COLO829 (cell line): ENCODE measurements around the gene CNPY3.
"Not testable (repeated sequence)": the region's sequence is repeated elsewhere in the genome, so short reads cannot be mapped to it uniquely, and the experiment has no call there.

Source experiments
- DNase-seq: peaks from one replicate; pipeline ENCODE4 v3.0.0; 2012; ENCODE audit warnings: low spot score

CNPY3 gene

DNA sequence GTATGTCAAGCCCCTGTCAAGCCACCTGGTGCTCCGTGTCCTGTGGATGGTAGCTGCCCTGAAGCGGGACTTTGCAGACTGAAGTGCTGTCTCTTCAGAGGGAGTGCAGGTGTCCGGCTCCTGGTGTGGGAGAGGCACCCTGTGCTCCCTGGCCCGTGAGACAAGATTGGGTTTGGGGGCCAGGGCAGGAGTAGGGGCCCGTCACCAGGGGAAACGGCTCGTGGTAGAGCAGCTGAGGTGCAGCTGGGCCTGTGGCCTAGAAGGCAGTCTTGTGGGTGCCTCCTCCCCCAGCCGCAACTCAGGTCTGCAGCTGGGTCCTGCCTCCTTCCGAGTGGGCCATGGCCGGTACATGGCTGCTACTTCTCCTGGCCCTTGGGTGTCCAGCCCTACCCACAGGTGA, 13.5 kb upstream of the CNPY3 start, which contains the start of gene PTCRA:
TSS of gene PTCRA (plus strand) at position 322 of the 400 bp plus-strand sequence. CDS start at position 339, 17 bp downstream.
- no peak for DNase-seq

- no peak for DNase-seq
Observed at GRCh38 chr6:42916288-42916687, 13.0 kb upstream of the CNPY3 start.

DNA sequence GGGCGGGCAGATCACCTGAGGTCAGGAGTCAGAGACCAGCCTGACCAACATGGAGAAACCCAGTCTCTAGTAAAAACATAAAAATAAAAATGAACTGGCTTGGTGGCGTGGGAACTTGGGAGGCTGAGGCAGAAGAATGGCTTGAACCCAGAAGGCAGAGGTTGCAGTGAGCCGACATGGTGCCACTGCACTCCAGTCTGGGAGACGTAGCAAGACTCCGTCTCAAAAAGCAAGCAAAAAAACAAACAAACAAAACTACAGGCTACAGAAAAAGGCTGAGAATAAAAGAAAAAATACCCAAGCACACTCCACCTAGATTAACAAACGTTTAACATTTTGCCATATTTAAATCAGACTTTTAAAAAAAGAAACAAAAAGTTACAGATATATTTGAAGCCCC, 7.5 kb upstream of the CNPY3 start:
- no peak for DNase-seq

DNA sequence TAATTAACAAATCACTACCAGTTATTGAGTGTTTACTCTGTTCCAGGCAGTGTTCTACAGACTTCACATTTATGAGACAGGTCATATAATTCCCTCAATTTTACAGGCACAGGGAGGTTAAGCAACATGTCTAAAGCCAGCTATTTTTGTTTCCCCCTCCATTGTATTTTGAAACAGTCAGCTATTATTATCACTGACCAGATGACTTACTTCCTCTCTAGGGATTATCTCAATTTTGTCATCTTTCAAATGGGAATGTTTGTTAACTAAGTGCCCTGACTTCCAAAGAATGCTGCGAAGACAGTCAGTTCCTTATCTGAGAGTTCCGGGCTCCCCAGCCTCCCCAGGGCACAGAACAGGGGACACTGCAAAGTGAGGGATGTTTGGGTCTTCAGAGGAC, 5.6 kb upstream of the CNPY3 start:
- DNase-seq: peak; percentile 46

- DNase-seq: no peak
Observed at GRCh38 chr6:42925248-42925857, 3.9 kb upstream of the CNPY3 start.

GRCh38 chr6:42929821-42930360, 611 bp downstream of the CNPY3 start:
- DNase-seq: peak; percentile 22

DNA sequence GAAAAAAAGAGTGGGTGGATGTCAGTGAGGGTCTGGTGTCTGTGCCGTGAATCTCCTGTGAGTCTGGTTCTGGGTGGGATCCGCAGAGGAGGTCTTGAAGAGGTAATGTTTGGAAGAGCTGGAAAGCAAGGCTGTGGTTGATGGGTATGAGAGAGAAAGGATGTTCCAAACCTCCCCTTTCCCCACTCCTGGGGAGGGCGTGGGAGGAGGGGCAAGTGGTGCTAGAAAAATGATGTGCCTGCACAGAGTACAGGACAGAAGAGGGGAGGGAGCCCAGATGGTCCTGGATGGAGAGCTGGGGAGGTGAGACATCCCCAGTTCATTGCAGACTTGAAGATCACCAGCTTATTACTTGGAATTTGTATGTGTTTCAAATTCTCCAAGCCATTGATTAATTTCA, 3.1 kb downstream of the CNPY3 start:
- no peak for DNase-seq

GRCh38 chr6:42933205-42933604, 3.9 kb downstream of the CNPY3 start:
- no peak for DNase-seq

- no peak for DNase-seq
Observed at GRCh38 chr6:42935322-42935721, 6.0 kb downstream of the CNPY3 start.

- DNase-seq: no peak
Observed at GRCh38 chr6:42936398-42936797, 7.1 kb downstream of the CNPY3 start.

- no peak for DNase-seq
Observed at GRCh38 chr6:42937548-42938427, 8.5 kb downstream of the CNPY3 start.

DNA sequence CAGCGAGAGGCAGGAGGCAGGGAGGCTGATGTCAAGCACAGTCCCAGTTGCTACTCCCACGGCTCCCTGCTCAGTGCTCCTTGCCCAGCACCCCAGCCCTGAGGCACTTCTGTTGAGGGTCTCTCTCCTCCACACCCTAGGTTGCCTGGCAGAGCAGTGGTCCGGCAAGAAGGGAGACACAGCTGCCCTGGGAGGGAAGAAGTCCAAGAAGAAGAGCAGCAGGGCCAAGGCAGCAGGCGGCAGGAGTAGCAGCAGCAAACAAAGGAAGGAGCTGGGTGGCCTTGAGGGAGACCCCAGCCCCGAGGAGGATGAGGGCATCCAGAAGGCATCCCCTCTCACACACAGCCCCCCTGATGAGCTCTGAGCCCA, 9.1 kb downstream of the CNPY3 start:
- DNase-seq: no peak

DNA sequence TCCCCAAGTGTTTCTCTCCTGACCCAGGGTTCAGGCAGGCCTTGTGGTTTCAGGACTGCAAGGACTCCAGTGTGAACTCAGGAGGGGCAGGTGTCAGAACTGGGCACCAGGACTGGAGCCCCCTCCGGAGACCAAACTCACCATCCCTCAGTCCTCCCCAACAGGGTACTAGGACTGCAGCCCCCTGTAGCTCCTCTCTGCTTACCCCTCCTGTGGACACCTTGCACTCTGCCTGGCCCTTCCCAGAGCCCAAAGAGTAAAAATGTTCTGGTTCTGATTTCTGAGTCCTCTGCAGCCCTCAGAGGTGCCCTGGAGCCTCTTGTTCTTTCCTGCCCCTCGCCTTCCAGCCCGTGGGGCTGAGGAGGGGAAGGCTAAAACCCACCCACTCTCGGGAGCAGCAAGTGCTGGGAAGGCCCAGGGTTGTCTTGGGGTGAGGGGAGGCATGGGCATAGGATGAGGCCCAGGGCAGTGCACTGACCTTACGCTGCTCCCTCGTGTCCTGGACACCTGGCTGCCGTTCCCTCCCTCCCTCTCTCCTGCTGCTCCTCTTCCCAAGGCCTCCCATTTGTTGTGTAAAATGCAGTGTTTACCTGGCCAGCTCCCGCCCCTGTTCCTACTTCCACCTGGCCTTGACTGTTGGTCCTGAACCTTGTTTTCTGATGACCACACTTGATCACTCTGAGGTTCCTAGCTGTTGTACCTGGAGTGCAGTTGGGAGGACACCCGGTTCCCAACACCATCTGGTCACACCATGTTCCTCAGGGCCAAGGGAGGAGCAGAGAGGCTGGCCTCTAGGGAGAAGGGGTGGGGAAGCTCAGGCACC, 9.9 kb downstream of the CNPY3 start:
- no peak for DNase-seq

DNA sequence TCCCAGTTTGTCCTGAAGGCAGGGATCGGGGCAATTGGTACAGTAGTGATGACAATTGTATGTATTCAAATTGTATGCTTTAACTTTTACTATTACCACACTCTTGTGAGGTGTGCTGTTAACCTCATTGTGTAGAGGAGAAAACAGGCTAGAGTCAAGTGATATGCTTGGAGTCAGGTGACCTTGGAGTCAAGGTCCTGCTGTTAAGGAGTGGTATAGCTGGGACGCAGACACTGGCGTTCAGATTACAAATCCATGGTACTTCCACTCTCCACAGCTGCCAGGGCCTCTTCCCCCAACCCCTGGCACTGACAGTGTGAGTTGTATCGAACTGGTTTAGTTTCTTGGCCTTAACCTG, 10.5 kb downstream of the CNPY3 start:
- no peak for DNase-seq

DNA sequence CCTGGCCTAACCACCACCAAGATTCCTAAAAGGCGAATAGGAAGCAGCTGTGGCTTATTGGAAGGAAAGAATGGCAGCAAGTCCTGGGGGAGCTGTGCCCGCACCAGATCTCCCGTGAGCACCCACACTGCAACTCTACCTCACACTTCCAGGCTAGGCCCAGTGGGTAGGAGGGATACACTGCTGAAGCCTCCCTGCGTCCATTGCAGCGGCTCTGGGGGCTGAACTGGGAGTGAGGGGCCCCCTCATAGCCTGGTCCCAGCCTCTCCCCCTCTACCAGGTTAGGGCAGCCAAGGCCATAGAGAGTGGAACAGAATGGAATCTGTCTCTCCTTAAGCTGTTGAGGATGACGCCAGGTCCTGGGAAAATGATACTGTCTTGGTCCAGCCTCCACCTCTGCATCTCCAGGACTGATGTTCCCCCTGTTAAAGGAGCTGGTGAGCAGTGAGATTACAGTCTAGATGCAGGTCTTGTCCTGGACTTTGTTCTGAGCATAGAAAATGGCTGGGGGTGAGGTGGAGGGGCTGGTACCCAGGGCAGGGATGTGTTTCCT, 11.3 kb downstream of the CNPY3 start:
- DNase-seq: no peak

DNA sequence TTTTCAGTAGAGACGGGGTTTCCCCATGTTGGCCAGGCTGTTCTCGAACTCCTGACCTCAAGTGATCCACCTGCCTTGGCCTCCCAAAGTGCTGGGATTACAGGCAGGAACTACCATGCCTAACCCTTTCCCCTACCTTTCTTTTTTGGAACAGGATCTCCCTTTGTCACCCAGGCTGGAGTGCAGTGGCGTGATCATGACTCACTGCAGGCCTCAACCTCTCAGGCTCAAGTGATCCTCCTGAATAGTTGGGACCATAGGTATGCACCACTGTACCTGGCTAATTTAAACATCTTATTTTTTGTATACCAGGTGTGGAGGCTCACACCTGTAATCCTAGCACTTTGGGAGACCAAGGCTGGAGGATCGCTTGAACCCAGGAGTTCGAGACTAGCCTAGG, 12.1 kb downstream of the CNPY3 start:
- DNase-seq: not testable (repeated sequence)

GRCh38 chr6:42942444-42942843, 13.2 kb downstream of the CNPY3 start:
- DNase-seq: no peak

DNA sequence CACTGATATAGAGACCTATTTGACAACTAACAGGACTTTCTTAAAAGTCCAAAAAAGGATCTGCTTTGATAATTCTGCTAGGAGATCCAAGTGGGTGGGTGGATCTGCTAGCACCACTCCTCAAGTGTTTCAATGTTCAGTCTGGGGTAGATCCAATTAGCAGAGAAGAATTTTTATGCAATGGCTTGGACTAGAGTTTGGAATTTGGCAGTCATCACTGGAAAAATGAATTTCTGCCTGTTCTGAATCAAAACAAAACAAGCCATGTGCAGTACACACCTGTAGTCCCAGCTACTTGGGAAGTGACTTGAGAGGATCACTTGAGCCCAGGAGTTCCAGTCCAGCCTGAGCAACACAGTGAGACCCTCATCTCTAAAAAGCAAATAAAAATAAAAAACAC, 18.7 kb downstream of the CNPY3 start:
- DNase-seq: no peak

DNA sequence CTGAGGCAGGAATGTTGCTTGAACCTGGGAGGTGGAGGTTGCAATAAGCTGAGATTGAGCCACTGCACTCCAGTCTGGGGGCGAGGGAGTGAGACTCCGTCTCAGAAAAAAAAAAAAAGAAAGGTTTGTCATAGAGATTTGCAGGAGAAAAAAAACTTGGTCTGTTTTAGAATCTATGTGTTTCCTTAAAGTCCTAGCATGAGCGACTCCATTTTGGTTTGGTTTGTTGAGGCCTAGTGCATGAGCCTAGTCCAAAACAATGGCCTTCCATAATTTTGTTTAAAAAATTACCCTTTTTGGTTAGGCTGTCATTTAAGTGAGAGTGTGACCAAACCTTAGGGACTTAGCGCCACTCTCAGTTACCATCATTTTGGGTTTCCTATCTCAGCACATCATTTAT, 23.1 kb downstream of the CNPY3 start:
- DNase-seq: no peak

- DNase-seq: not testable (repeated sequence)
Observed at GRCh38 chr6:42954405-42954804, 25.1 kb downstream of the CNPY3 start.

- no peak for DNase-seq
Observed at GRCh38 chr6:42958125-42958524, 28.8 kb downstream of the CNPY3 start.

DNA sequence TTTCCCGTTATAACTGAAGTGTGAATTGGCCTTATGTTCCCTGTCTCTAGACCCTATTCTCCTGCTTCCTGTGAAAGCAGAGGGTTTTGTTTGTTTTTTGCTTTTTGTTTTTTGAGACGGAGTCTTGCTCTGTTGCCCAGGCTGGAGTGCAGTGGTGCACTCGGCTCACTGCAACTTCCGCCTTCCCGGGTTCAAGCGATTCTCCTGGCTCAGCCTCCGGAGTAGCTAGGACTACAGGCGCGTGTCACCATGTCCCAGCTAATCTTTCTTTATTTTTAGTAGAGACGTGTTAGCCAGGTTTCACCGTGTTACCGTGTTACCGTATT, 30.6 kb downstream of the CNPY3 start:
- DNase-seq: no peak
